Heart left ventricle (tissue), 13 donors: Measurements from ENCODE around the gene GFPT1.

Experiments
- POLR2A ChIP-seq, 2 donors: fragments of 450-650 bp; IDR thresholded peaks; one replicate each; pipeline ENCODE4 v1.6.1; 2017; ENCODE audit warnings: antibody characterized with exemption in 2 of 2, mild to moderate bottlenecking in 2 of 2, moderate library complexity in 2 of 2
- TF ChIP-seq, protein P1 (sequence below), 12 donors: fragments of 200-600 bp; sonication (generic) in 4 of 12; IDR thresholded peaks; one replicate each; pipeline versions ENCODE4 v1.5.0 to v1.8.0; 2018 to 2022; ENCODE audit warnings: antibody characterized with exemption in 12 of 12, mild to moderate bottlenecking in 5 of 12
- donor health status: ischemic (EF 13 %, LVEDD 7.1; RV severe dilation, severe dysfunction).
- donor health status: DM: no; HTN: yes; CAD: no.
- donor health status: DM: no; HTN: no; CAD: no.
- donor health status: ischemic (EF 25% LVEDD 6.9; RV normal size, moderate dysfunction).
- donor health status: ischemic (EF 25% LVEDD 5.7; RV mildly dilated, moderate dysfunction).
- donor health status: ischemic (EF 35%, LVEDD 5.7; RV mildly dilated, moderate dysfunction).
- donor health status: nonischemic (EF 11% LVEDD 7.7; RV severe dilation, severe dysfunction).
- donor health status: DM: yes; HTN: yes; CAD: no.
- donor health status: PGD.
- donor health status: ischemic (EF 29% LVEDD 5.4; RV normal size, mild dysfunction).
- donor health status: nonischemic (EF 23%, LVEDD 6.1; RV moderate dilation, normal function).

DNA sequence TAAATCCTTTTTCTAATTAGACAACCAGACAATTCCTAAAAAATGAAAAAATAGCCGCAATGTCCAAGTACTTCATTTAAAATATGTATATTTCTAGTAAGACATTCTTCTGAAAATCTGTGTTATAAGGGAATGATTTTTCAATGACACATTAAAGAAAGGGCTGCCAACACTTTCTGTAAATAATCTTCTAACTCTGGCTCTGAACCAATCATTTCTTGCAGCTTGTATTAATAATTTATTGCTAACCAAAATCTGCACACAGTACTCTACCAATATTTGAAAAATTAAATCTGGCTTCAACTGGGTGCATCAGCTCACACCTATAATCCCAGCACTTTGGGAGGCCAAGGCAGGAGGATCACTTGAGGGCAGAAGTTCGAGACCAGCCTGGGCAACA, 42.0 kb upstream of the GFPT1 start:
- no peak for TF ChIP-seq POLR2A (IDR thresholded peaks at IDR 0.05)
- TF ChIP-seq, protein P1, sequence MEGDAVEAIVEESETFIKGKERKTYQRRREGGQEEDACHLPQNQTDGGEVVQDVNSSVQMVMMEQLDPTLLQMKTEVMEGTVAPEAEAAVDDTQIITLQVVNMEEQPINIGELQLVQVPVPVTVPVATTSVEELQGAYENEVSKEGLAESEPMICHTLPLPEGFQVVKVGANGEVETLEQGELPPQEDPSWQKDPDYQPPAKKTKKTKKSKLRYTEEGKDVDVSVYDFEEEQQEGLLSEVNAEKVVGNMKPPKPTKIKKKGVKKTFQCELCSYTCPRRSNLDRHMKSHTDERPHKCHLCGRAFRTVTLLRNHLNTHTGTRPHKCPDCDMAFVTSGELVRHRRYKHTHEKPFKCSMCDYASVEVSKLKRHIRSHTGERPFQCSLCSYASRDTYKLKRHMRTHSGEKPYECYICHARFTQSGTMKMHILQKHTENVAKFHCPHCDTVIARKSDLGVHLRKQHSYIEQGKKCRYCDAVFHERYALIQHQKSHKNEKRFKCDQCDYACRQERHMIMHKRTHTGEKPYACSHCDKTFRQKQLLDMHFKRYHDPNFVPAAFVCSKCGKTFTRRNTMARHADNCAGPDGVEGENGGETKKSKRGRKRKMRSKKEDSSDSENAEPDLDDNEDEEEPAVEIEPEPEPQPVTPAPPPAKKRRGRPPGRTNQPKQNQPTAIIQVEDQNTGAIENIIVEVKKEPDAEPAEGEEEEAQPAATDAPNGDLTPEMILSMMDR (IDR thresholded peaks at IDR 0.05): no peak
